BJ (cell line): ENCODE measurements around the gene FBXO31. TPM values are rescaled to one million over a fixed set of nuclear protein-coding genes. Genes with fewer than 3 reads are reported as not detected.
"Not testable (repeated sequence)": the region's sequence is repeated elsewhere in the genome, so short reads cannot be mapped to it uniquely, and the experiment has no call there.

Source experiments
- CTCF ChIA-PET: fragments of 350-600 bp; formaldehyde crosslinking; extraction: SDS; loops from one replicate; lab custom pipeline; 2021; ENCODE audit warnings: antibody characterized with exemption, inconsistent platforms; lab: Yijun Ruan, JAX
- POLR2A ChIA-PET: fragments of 300-600 bp; sonication (Branson Sonifier 250); formaldehyde crosslinking; extraction: SDS; loops from one replicate; lab custom pipeline; 2021; ENCODE audit warnings: antibody characterized with exemption; lab: Charles Lee
- DNase-seq: peaks from one replicate; pipeline ENCODE4 v3.0.0-alpha.2; 2011; ENCODE audit warnings: low read depth
- H3K27me3 ChIP-seq: 2 replicates; pipeline ENCODE4 v1.6.0; 2011; ENCODE audit warnings: low read length; ENCODE audit not compliant: control insufficient read depth, insufficient read depth
- H3K36me3 ChIP-seq: 2 replicates; pipeline ENCODE4 v1.5.1; 2011; ENCODE audit warnings: low read length; ENCODE audit not compliant: control insufficient read depth, insufficient read depth
- H3K4me3 ChIP-seq: 2 replicates; pipeline ENCODE4 v1.5.1; 2011; ENCODE audit warnings: low read depth, mild to moderate bottlenecking, control low read depth, low read length
- CTCF ChIP-seq: IDR thresholded peaks from 2 replicates; pipeline ENCODE4 v1.5.1; 2011; ENCODE audit warnings: low read depth, mild to moderate bottlenecking, control low read depth, inconsistent platforms, low read length, moderate library complexity; ENCODE audit not compliant: insufficient read depth
- polyA plus RNA-seq: library from polyadenylated mRNA; depleted of rRNA; stranded (reverse); fragments of >200 nt; gene quantifications from 2 replicates; pipeline ENCODE4 v1.2.3, GENCODE V29; 2011

FBXO31 gene
- polyA plus RNA-seq, 1 experiment = 24.8 TPM

- no peak for TF ChIP-seq CTCF
- ChIA-PET POLR2A (no interaction called here), CTCF (interaction anchor here (1.0 kb wide), 1 partner anchor 10 kb away, joined by 3 read pairs; no protein-coding TSS in a partner anchor)
- no peak for DNase-seq
- H3K4me3 ChIP-seq = no peak overlapping the region
- no peaks in the 10 kb centered on the region for H3K27me3 ChIP-seq
- peaks cover 4% of the 10 kb centered on the region; the same call in 1 of the 2 replicates for H3K36me3 ChIP-seq
These were observed 16.6 kb downstream of the FBXO31 start for GRCh38 chr16:87366930-87367329.

DNA sequence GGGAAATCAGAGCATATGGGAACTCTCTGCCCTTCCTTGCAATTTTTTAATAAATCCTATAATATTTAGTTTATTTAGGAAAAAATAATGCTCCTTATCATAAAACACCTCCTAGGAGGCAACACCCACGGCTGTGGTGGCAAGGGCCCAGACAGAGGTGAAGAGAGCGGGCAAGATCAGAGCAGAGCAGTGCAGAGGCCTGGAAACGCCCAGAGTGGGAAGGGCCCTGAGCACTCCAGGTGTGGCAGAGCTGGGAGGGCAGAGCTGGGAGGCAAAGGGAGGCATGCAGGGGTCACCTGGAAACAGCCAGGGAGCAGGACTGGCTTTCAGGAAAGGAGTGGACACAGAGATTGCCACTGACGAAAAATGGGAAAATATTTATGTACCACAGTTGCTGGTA lies 17.3 kb downstream of the FBXO31 start:
- DNase-seq = no peak
- ChIA-PET POLR2A (no interaction called here), CTCF (no interaction called here)
- Histone ChIP-seq H3K27me3 (no peaks in the 10 kb centered on the region), H3K36me3 (peaks cover 8% of the 10 kb centered on the region), H3K4me3 (no peak overlapping the region)
- no peak for TF ChIP-seq CTCF

DNA sequence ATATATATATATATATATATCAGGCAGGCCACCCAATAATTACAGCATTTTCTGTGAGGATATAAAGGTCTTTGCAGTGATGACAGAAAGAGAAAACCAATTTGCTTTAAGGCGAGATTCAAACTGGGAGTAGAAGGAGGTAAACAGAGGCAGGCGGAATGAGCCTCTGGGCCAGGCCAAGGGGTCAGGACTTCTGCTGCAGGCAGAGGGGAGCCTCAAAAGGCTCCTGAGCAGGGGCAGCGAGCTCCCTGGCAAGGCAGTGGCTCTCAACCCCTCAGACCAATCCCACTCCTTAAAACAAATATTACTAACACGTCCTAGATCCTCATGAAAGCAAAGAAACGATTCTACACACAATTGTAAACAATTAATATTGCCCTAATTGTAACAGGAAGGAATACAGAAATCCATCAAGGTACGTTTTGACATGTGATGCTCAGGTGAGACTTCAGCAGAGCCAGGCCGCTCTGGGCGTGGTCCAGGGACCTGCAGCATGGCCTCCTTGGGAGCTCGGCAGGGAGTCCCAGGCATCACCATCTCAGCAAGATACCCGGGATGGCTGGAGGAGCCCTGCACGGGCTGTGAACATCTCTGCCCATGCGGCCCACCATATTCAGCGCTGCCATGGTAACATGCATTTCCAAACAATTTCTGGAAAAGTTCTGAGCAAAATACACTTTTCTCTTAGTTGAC lies 18.4 kb downstream of the FBXO31 start:
- Histone ChIP-seq H3K27me3 (no peaks in the 10 kb centered on the region), H3K4me3 (no peak overlapping the region), H3K36me3 (peaks cover 11% of the 10 kb centered on the region)
- ChIA-PET CTCF (interaction anchor here (1.0 to 1.6 kb wide), 2 partner anchors 9 to 23 kb away, joined by 3 read pairs; no protein-coding TSS in a partner anchor), POLR2A (no interaction called here)
- no peak for TF ChIP-seq CTCF
- DNase-seq = no peak

DNA sequence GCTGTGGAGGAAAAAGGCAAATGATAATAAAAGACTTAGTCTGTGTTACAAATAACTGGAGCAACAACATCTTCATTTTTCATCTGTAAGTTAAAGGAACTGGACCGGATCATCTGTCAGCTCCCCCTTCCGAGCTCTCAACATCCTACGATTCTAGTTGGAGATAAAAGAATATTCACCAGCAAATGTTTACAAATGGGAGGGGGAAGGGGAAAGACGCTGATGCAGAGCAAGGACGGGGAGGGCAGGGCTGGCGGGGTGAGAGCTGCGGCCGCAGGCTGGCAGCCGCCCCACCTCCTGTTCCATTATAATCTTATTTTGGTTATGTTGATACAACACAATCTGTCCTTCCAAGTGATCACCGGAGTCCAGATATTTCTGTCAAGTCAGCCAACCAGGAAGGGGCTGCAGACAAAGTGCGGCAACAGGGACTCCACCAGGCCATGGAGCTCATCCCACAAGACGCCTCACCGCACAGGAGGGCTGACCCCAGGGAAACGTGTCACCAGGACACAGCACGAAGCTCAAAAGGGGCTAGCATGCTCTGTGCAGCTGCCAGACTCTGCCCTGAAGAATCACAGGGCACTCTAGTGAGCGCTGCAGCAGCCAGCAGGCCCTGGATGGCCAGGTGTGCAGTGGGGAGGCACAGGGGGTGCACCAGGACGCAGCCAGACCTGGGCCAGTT lies 19.7 kb downstream of the FBXO31 start:
- Histone ChIP-seq H3K27me3 (no peaks in the 10 kb centered on the region), H3K36me3 (peaks cover 16% of the 10 kb centered on the region), H3K4me3 (no peak overlapping the region)
- CTCF ChIA-PET = interaction anchor here (0.7 to 1.6 kb wide), 3 partner anchors 10 to 19 kb away, joined by 3 to 6 read pairs (median 3); partner anchors contain the start of gene FBXO31
- POLR2A ChIA-PET = no interaction called here
- no peak for TF ChIP-seq CTCF
- no peak for DNase-seq

GRCh38 chr16:87362828-87363559 lies 20.6 kb downstream of the FBXO31 start:
- DNase-seq, H3K27me3 ChIP-seq, H3K4me3 ChIP-seq, POLR2A ChIA-PET: not testable (repeated sequence)
- H3K36me3 ChIP-seq = peaks cover 23% of the 10 kb centered on the region
- CTCF ChIA-PET = interaction anchor here (0.6 to 1.1 kb wide), 2 partner anchors 20 to 291 kb away, joined by 3 to 6 read pairs; partner anchors contain the start of gene FBXO31
